HEK293T (cell line): ENCODE measurements around the gene DES.

Experiments used
- BHLHE40 ChIP-seq: fragments of 450-650 bp; IDR thresholded peaks from 2 replicates; pipeline ENCODE4 v1.6.1; 2016; ENCODE audit warnings: mild to moderate bottlenecking, moderate library complexity, borderline replicate concordance
- ZNF384 ChIP-seq: fragments of 450-650 bp; IDR thresholded peaks from 2 replicates; pipeline ENCODE4 v1.6.1; 2016

GRCh38 chr2:219448099-219448775 is 30.1 kb downstream of the DES start:
- TF ChIP-seq BHLHE40 (no peak), ZNF384 (no peak)
